Transverse colon (tissue), 4 donors: ENCODE measurements around the gene TAS2R10. TPM values are rescaled to one million over a fixed set of nuclear protein-coding genes. Genes with fewer than 3 reads are reported as not detected.
"Not testable (repeated sequence)": the region's sequence is repeated elsewhere in the genome, so short reads cannot be mapped to it uniquely, and the experiment has no call there.

ENCODE experiments used
- DNase-seq: peaks from one replicate; pipeline ENCODE4 v3.0.0-alpha.2; 2019
- H3K27ac ChIP-seq, 4 donors: fragments of 200-600 bp; sonication (generic); 2 replicates each; pipeline ENCODE4 v1.5.1; 2016 to 2018; ENCODE audit warnings: inconsistent platforms in 4 of 4
- H3K27me3 ChIP-seq: fragments of 200-600 bp; sonication (generic); 2 replicates; pipeline ENCODE4 v1.5.1; 2017; ENCODE audit warnings: inconsistent platforms
- H3K36me3 ChIP-seq, 4 donors: fragments of 200-600 bp; sonication (generic); 2 replicates each; pipeline ENCODE4 v1.5.1; 2017 to 2019; ENCODE audit warnings: inconsistent platforms in 4 of 4
- H3K4me1 ChIP-seq, 4 donors: fragments of 200-600 bp; sonication (generic); 2 replicates each; pipeline ENCODE4 v1.5.1; 2017 to 2020; ENCODE audit warnings: inconsistent platforms in 4 of 4
- H3K4me3 ChIP-seq, 4 donors: fragments of 200-600 bp; sonication (generic); 1 replicate in 1 of 4; 2 replicates in 3 of 4; pipeline versions ENCODE4 v1.5.1 to v1.6.1; 2017 to 2019; ENCODE audit warnings: inconsistent platforms in 4 of 4
- H3K9me3 ChIP-seq, 2 donors: fragments of 200-600 bp; sonication (generic); 2 replicates each; pipeline ENCODE4 v1.5.1; 2017 to 2019; ENCODE audit warnings: inconsistent platforms in 2 of 2
- EP300 ChIP-seq: sonication (generic); formaldehyde crosslinking; IDR thresholded peaks from one replicate; pipeline ENCODE4 v1.6.1; 2017; ENCODE audit warnings: antibody characterized with exemption, low read depth
- POLR2A ChIP-seq: fragments of 450-650 bp; IDR thresholded peaks from one replicate; pipeline ENCODE4 v1.6.1; 2016; ENCODE audit warnings: antibody characterized with exemption, mild to moderate bottlenecking, moderate library complexity
- POLR2AphosphoS5 ChIP-seq, 3 donors: sonication (generic); formaldehyde crosslinking; IDR thresholded peaks; one replicate each; pipeline ENCODE4 v1.6.1; 2016; ENCODE audit warnings: antibody characterized with exemption in 3 of 3
- WGBS, 2 donors: methylation state at CpG; one replicate each; pipeline ENCODE4 v1.1.5; 2018; ENCODE audit warnings: low coverage in 1 of 2; 5-methylcytosine and 5-hydroxymethylcytosine counted together
- in situ Hi-C, 4 donors: fragments of 200-750 bp; cut with MboI; loops; one replicate each; pipeline versions ENCODE4 v1.15.0 to v1.15.1; 2017; ENCODE audit warnings: low sequenced_read_pairs in 3 of 4, low pct_ligation_motif_present in 1 of 4, low pct_unique_long_range_greater_than_20kb in 1 of 4
- intact Hi-C: fragments of 100-400 bp; cut with DNase I; formaldehyde crosslinking; loops from one replicate; pipeline ENCODE4 v1.15.1; 2023; ENCODE audit warnings: low total_unique reads
- total RNA-seq, 4 donors: library from RNA; depleted of rRNA; stranded (reverse); fragments of >200 nt; gene quantifications; one replicate each; pipeline ENCODE4 v1.1.0, GENCODE V29; 2016
- TF ChIP-seq, protein P1 (sequence below), 5 experiments: fragments of 200-600 bp in 3 of 5; fragments of 450-650 bp in 2 of 5; sonication (generic) in 3 of 5; IDR thresholded peaks; 1 replicate in 2 of 5; 2 replicates in 3 of 5; pipeline ENCODE4 v1.5.1; 2016 to 2017; ENCODE audit warnings: antibody characterized with exemption in 5 of 5, inconsistent platforms in 3 of 5, mild to moderate bottlenecking in 2 of 5, moderate library complexity in 1 of 5

The TAS2R10 gene
- total RNA-seq, 4 donors from 2014 or later = 0.79 TPM; not detected in 3

DNA sequence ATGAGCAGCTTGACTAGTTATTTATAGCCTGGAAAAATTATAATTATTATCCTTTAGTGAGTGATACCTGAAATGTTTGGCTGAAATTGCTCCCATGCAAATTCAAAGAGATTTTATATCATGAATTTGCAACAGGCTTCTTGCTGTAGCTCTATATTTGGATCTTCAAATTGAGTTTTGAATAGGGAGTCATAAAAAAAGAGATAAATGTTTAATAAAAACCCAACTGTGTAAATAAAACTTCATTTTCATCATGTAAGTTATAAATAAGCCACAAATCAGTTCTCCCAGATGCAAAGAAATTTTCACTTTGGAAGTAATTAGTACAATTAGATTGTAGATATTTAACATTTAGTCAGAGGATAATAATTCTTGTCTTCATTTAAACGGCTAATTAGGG lies 19.0 kb downstream of the TAS2R10 start, which contains the start of gene TAS2R8:
Gene TAS2R8, minus strand, starts transcription at position 101 of the 400 bp plus-strand sequence. CDS start 306 bp downstream, outside the sequence.
- no peak within 1 kb of the TSS for H3K27ac ChIP-seq
- H3K9me3 ChIP-seq = no peaks in the 10 kb centered on the region
- no peaks in the 10 kb centered on the region for H3K4me1 ChIP-seq
- TF ChIP-seq EP300 = no peak
- no peak for TF ChIP-seq POLR2AphosphoS5 (IDR thresholded peaks at IDR 0.05)
- TF ChIP-seq, protein P1, sequence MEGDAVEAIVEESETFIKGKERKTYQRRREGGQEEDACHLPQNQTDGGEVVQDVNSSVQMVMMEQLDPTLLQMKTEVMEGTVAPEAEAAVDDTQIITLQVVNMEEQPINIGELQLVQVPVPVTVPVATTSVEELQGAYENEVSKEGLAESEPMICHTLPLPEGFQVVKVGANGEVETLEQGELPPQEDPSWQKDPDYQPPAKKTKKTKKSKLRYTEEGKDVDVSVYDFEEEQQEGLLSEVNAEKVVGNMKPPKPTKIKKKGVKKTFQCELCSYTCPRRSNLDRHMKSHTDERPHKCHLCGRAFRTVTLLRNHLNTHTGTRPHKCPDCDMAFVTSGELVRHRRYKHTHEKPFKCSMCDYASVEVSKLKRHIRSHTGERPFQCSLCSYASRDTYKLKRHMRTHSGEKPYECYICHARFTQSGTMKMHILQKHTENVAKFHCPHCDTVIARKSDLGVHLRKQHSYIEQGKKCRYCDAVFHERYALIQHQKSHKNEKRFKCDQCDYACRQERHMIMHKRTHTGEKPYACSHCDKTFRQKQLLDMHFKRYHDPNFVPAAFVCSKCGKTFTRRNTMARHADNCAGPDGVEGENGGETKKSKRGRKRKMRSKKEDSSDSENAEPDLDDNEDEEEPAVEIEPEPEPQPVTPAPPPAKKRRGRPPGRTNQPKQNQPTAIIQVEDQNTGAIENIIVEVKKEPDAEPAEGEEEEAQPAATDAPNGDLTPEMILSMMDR (IDR thresholded peaks at IDR 0.05) = no peak
- TF ChIP-seq POLR2A = no peak
- WGBS, 2 donors = 55 to 59% methylated on average over 1 of the region's 1 CpG
- intact Hi-C loops = no loop called here
- H3K36me3 ChIP-seq = no peaks in the 10 kb centered on the region
- H3K4me3 ChIP-seq = no peak within 1 kb of the TSS
- in situ Hi-C loops = no loop called here
- H3K27me3 ChIP-seq = no peaks in the 10 kb centered on the region
- DNase-seq = no peak

DNA sequence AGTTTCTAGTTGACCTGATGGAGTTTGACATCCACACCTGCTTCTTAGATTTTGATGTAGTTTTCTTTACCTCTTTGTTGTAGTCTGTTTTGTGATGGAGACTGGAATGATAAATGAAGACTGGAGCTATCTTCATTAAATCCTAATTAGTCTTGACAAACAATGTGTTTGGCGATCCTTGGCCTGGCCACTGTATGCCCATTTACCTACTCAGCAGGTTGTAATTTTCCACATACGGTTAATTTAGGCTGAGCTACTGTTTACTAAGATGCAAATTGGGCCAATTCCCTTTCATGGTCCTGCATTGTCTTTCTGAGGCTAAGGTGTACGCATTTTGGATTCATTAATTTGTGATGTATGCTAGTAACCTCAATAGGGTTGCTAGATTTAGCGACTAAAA lies 23.6 kb downstream of the TAS2R10 start, which contains the start of gene TAS2R7:
Gene TAS2R7, minus strand, starts transcription at position 41 of the 400 bp plus-strand sequence. CDS start 57 bp downstream, outside the sequence.
- WGBS, 2 donors = 67 to 71% methylated on average over 4 of the region's 4 CpGs
- no peak for DNase-seq
- TF ChIP-seq POLR2A (no peak), EP300 (no peak), POLR2AphosphoS5 (IDR thresholded peaks at IDR 0.05) (no peak)
- TF ChIP-seq, protein P1 (IDR thresholded peaks at IDR 0.05) = no peak
- Histone ChIP-seq H3K36me3 (no peaks in the 10 kb centered on the region), H3K27me3 (peaks cover 4% of the 10 kb centered on the region), H3K4me1 (no peaks in the 10 kb centered on the region), H3K27ac (no peak within 1 kb of the TSS), H3K9me3 (no peaks in the 10 kb centered on the region), H3K4me3 (no peak within 1 kb of the TSS)
- in situ Hi-C loops = no loop called here
- intact Hi-C loops = no loop called here

DNA sequence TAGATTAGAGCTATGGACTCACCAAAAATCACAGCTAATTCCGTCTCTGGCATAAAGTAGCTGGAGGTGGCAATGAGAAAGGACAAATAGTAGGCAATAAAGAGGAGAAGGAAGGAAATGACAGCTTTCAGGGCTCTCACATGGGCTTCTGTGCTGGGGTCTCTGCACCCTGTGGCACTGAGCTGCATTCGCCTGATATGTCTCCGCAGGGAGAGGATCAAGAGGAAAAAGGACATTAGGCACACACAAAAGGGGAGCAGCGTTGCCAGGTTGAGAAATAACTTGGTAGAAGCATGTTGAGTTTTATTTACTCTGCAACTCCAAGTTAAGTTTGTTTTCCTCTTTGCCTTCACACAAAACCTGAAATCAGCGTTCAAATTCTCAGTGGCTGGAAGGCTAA lies 24.4 kb downstream of the TAS2R10 start:
- H3K9me3 ChIP-seq = no peaks in the 10 kb centered on the region
- H3K4me3 ChIP-seq = no peak overlapping the region
- TF ChIP-seq, protein P1 (IDR thresholded peaks at IDR 0.05) = no peak
- TF ChIP-seq POLR2AphosphoS5 (IDR thresholded peaks at IDR 0.05) = no peak
- no peak for TF ChIP-seq POLR2A
- TF ChIP-seq EP300 = no peak
- H3K27me3 ChIP-seq = peaks cover 4% of the 10 kb centered on the region
- H3K4me1 ChIP-seq = no peaks in the 10 kb centered on the region
- no peak overlapping the region for H3K27ac ChIP-seq
- in situ Hi-C loops (no loop called here), intact Hi-C loops (no loop called here)
- DNase-seq = no peak
- 59 to 73% methylated on average over 3 to 5 of the region's 5 CpGs for WGBS, 2 donors
- H3K36me3 ChIP-seq = no peaks in the 10 kb centered on the region

DNA sequence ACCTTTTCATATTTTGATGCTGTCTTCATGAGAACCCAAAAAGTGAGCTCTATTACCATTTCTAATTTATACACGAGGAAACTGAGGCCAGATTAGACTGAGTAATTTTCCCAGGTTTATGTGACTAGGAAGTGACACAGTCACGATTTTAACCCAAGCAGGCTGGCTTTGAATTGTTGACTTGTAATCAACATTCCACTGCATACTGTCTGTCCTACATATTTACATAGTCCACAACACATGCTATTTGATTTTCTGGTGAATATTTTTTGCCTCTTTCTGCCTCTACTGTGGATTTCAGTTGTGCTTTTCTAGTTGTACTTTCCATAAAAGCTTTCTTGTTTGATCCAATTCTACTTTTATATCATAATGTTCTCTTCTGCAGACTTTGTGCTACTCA lies 31.9 kb downstream of the TAS2R10 start:
- no peaks in the 10 kb centered on the region for H3K27me3 ChIP-seq
- no peak overlapping the region for H3K27ac ChIP-seq
- H3K9me3 ChIP-seq = no peaks in the 10 kb centered on the region
- intact Hi-C loops (no loop called here), in situ Hi-C loops (no loop called here)
- 39 to 49% methylated on average over 2 of the region's 2 CpGs for WGBS, 2 donors
- no peak for DNase-seq
- H3K36me3 ChIP-seq = no peaks in the 10 kb centered on the region
- TF ChIP-seq, protein P1 (IDR thresholded peaks at IDR 0.05) = no peak
- no peak for TF ChIP-seq POLR2AphosphoS5 (IDR thresholded peaks at IDR 0.05)
- no peak for TF ChIP-seq EP300
- no peak for TF ChIP-seq POLR2A
- no peak overlapping the region for H3K4me3 ChIP-seq
- H3K4me1 ChIP-seq = no peaks in the 10 kb centered on the region

DNA sequence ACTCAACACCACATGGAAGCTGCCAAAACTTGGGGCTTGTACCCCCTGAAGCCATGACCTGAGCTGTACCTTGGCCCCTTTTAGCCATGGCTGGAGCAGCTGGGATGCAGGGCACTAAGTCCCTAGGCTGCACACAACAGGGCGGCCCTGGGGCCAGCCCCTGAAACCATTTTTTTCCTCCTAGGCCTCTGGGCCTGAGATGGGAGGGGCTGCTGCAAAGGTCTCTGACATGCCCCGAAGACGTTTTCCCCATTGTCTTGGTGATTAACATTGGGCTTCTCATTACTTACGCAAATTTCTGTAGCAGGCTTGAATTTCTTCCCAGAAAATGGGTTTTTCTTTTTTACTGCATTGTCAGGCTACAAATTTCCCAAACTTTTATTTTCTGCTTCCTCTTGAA lies 34.4 kb downstream of the TAS2R10 start:
- DNase-seq, intact Hi-C loops, H3K27me3 ChIP-seq, H3K9me3 ChIP-seq, H3K4me3 ChIP-seq, H3K4me1 ChIP-seq, H3K27ac ChIP-seq, in situ Hi-C loops, H3K36me3 ChIP-seq: not testable (repeated sequence)
- WGBS, 2 donors = 93 to 100% methylated on average over 1 to 4 of the region's 4 CpGs
